ENCODE results near the gene MAP7. TPM values are rescaled to one million over a fixed set of nuclear protein-coding genes. Genes with fewer than 3 reads are reported as not detected.

Gene MAP7
- total and polyA plus RNA-seq, 2 of the 13 experiments (the other 11 are each of a cell fraction or from before 2014, with no cell fraction given), result 0.04 TPM; not detected in 1

GRCh38 chr6:136487759-136488425 is 62.3 kb downstream of the MAP7 start:
- no TSS peak for BruUV-seq (replicated peaks)
- no peaks in the 10 kb centered on the region for H3K9me3 ChIP-seq (ENCODE audit: low read length)
- intact Hi-C loops (cut with micrococcal nuclease; ENCODE audit: unreplicated experiment) (no loop called here), in situ Hi-C loops (cut with HindIII; ENCODE audit: extremely low pct_ligation_motif_present, low pct_unique_long_range_greater_than_20kb) (no loop called here)
- H3K79me2 ChIP-seq (ENCODE audit: insufficient read depth, low read length), result no peaks in the 10 kb centered on the region
- 28% methylated on average over 7 of the region's 7 CpGs for WGBS (ENCODE audit: low lambda C conversion rate)
- H3K27ac ChIP-seq (ENCODE audit: extremely low read length, insufficient read depth, low read length), result no peak overlapping the region
- no peak for ATAC-seq
- ChIA-PET POLR2A (no interaction called here), CTCF (ENCODE audit: low intra/inter-chr PET ratio, low total read pairs) (no interaction called here)
- TF ChIP-seq ZNF562 (CRISPR knock-in tag; IDR thresholded peaks at IDR 0.05; ENCODE audit: borderline replicate concordance), result no peak
- no peak for TF ChIP-seq ZNF598 (CRISPR knock-in tag; IDR thresholded peaks at IDR 0.05; ENCODE audit: borderline replicate concordance)
- TF ChIP-seq, protein P1, sequence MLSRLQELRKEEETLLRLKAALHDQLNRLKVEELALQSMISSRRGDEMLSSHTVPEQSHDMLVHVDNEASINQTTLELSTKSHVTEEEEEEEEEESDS (CRISPR knock-in tag; IDR thresholded peaks at IDR 0.05; ENCODE audit: borderline replicate concordance), result no peak
- TF ChIP-seq ZNF749 (CRISPR knock-in tag; IDR thresholded peaks at IDR 0.05; ENCODE audit: borderline replicate concordance), result no peak
- TF ChIP-seq REXO4 (CRISPR knock-in tag; IDR thresholded peaks at IDR 0.05; ENCODE audit: borderline replicate concordance), result no peak
- no peak for TF ChIP-seq ZFAT (CRISPR knock-in tag; conservative IDR thresholded peaks at IDR 0.05)
- TF ChIP-seq GFI1 (CRISPR knock-in tag; IDR thresholded peaks at IDR 0.05; ENCODE audit: borderline replicate concordance), result no peak
- TF ChIP-seq, protein P2, sequence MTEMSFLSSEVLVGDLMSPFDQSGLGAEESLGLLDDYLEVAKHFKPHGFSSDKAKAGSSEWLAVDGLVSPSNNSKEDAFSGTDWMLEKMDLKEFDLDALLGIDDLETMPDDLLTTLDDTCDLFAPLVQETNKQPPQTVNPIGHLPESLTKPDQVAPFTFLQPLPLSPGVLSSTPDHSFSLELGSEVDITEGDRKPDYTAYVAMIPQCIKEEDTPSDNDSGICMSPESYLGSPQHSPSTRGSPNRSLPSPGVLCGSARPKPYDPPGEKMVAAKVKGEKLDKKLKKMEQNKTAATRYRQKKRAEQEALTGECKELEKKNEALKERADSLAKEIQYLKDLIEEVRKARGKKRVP (CRISPR knock-in tag; IDR thresholded peaks at IDR 0.05), result no peak
- no peak for TF ChIP-seq DNMT3B (CRISPR knock-in tag; conservative IDR thresholded peaks at IDR 0.05)
- TF ChIP-seq EZH2 (conservative IDR thresholded peaks at IDR 0.05; ENCODE audit: low read depth, low read length), result no peak
- no peak overlapping the region for H3K4me2 ChIP-seq (ENCODE audit: low read depth, low read length)
- no peak overlapping the region for H2AFZ ChIP-seq (ENCODE audit: low read length)
- no peak overlapping the region for H3K4me3 ChIP-seq (replicated peaks in 1 of 3; ENCODE audit: insufficient read depth in 1 of 3, low read depth in 2 of 3, low read length in 3 of 3)
- H3K9ac ChIP-seq (ENCODE audit: insufficient read depth, low read depth, low read length), result no peak overlapping the region
- no peaks in the 10 kb centered on the region for H4K20me1 ChIP-seq (ENCODE audit: insufficient read depth, low read length)
- no peaks in the 10 kb centered on the region; a peak in 1 of 5 replicates for H3K27me3 ChIP-seq (ENCODE audit: control insufficient read depth in 1 of 2, insufficient read depth in 2 of 2, low read length in 2 of 2)
- no peak for DNase-seq (ENCODE audit: low spot score)
- no peak for FAIRE-seq
- H3K4me1 ChIP-seq (ENCODE audit: insufficient read depth, low read length), result no peaks in the 10 kb centered on the region
- no peaks in the 10 kb centered on the region for H3K36me3 ChIP-seq (replicated peaks in 1 of 2; ENCODE audit: control insufficient read depth in 1 of 2, insufficient read depth in 2 of 2, low read length in 2 of 2)

Data from HepG2 (cell line).